Measurements from ENCODE around the gene TLK1.
"Not testable (repeated sequence)": the region's sequence is repeated elsewhere in the genome, so short reads cannot be mapped to it uniquely, and the experiment has no call there.

The TLK1 gene

GRCh38 chr2:171081649-171082111 is 79.0 kb downstream of the TLK1 start:
- no peak for DNase-seq (ENCODE audit: low spot score)

GRCh38 chr2:171080607-171081006 is 80.1 kb downstream of the TLK1 start:
- no peak for DNase-seq (ENCODE audit: low spot score)

GRCh38 chr2:171076422-171076821 is 84.3 kb downstream of the TLK1 start:
- DNase-seq (ENCODE audit: low spot score): not testable (repeated sequence)

GRCh38 chr2:171072164-171072563 is 88.5 kb downstream of the TLK1 start:
- DNase-seq (ENCODE audit: low spot score): no peak

- no peak for DNase-seq (ENCODE audit: low spot score)
Measured at GRCh38 chr2:171069286-171069956, 91.3 kb downstream of the TLK1 start.

- DNase-seq (ENCODE audit: low spot score): no peak
Measured at GRCh38 chr2:171066110-171066509, 94.6 kb downstream of the TLK1 start.

GRCh38 chr2:171057575-171057974 is 103.1 kb downstream of the TLK1 start:
- DNase-seq (ENCODE audit: low spot score): no peak

GRCh38 chr2:171056307-171056706 is 104.4 kb downstream of the TLK1 start:
- DNase-seq (ENCODE audit: low spot score): no peak

- no peak for DNase-seq (ENCODE audit: low spot score)
Measured at GRCh38 chr2:171049691-171050090, 111.0 kb downstream of the TLK1 start.

- peak; percentile 7 for DNase-seq (ENCODE audit: low spot score)
Measured at GRCh38 chr2:171046048-171046560, 114.6 kb downstream of the TLK1 start.

GRCh38 chr2:171044416-171044815 is 116.3 kb downstream of the TLK1 start:
- DNase-seq (ENCODE audit: low spot score): no peak

GRCh38 chr2:171042253-171042969 is 118.3 kb downstream of the TLK1 start:
- DNase-seq (ENCODE audit: low spot score): no peak

- no peak for DNase-seq (ENCODE audit: low spot score)
Measured at GRCh38 chr2:171036532-171036931, 124.2 kb downstream of the TLK1 start.

GRCh38 chr2:171034315-171034714 is 126.4 kb downstream of the TLK1 start:
- DNase-seq (ENCODE audit: low spot score): no peak

GRCh38 chr2:171025214-171025613 is 135.5 kb downstream of the TLK1 start:
- no peak for DNase-seq (ENCODE audit: low spot score)

- DNase-seq (ENCODE audit: low spot score): no peak
Measured at GRCh38 chr2:171018522-171018921, 142.2 kb downstream of the TLK1 start.

GRCh38 chr2:171016125-171016524 is 144.6 kb downstream of the TLK1 start:
- no peak for DNase-seq (ENCODE audit: low spot score)

GRCh38 chr2:171013851-171014250 is 146.8 kb downstream of the TLK1 start:
- no peak for DNase-seq (ENCODE audit: low spot score)

- DNase-seq (ENCODE audit: low spot score): no peak
Measured at GRCh38 chr2:171009386-171009785, 151.3 kb downstream of the TLK1 start.

- DNase-seq (ENCODE audit: low spot score): no peak
Measured at GRCh38 chr2:171008550-171009205, 152.0 kb downstream of the TLK1 start.

GRCh38 chr2:171004833-171005232 is 155.9 kb downstream of the TLK1 start:
- no peak for DNase-seq (ENCODE audit: low spot score)

- DNase-seq (ENCODE audit: low spot score): peak; percentile 33
Measured at GRCh38 chr2:171004363-171004762, 156.3 kb downstream of the TLK1 start.

- no peak for DNase-seq (ENCODE audit: low spot score)
Measured at GRCh38 chr2:170999654-171000053, 161.0 kb downstream of the TLK1 start.

Measured in globus pallidus (tissue), 1 donor.